COLO668 (cell line): Measurements from ENCODE around the gene SOS1.

Source experiments
- DNase-seq: peaks from one replicate; lab custom pipeline; 2025; ENCODE audit not compliant: unreplicated experiment; lab: John Stamatoyannopoulos, UW

The SOS1 gene

GRCh38 chr2:39039072-39039471 is 81.8 kb downstream of the SOS1 start:
- no peak for DNase-seq

DNA sequence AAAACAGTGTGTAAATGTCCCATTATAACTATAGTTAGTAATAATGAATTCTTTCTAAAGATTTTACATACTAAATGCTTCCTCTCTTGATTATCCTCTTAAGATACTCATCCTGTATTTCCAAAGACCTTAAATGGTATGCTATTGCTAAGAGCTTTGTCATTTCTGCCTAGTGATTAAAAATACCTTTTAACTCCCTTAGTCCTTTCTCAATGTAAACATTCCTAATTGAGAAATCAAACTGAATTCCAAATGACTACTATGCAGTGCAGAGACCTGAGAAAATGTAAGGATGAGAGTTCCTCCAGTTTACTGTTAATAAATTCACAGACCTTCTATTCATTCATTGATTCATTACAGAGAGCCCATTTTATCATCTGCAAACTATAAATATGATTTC is 86.9 kb downstream of the SOS1 start:
- no peak for DNase-seq

DNA sequence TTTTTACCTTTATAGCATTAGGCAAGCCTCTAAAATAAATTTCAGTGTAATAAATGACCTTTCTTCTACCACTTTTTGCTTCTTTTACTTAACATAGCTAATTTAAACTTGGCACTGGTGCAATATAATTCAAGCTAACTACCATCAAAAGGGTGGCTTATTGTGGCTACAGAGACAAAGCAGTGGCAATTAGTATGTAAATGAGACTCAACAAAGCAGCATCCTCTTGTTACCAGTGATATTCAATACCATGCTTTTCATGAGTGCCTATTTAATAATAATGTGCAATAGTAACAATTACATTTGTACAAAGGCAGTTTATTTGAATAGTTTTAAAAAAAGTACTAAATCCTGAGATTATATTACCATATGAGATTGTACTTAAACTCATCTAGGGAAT is 93.4 kb downstream of the SOS1 start:
- no peak for DNase-seq

DNA sequence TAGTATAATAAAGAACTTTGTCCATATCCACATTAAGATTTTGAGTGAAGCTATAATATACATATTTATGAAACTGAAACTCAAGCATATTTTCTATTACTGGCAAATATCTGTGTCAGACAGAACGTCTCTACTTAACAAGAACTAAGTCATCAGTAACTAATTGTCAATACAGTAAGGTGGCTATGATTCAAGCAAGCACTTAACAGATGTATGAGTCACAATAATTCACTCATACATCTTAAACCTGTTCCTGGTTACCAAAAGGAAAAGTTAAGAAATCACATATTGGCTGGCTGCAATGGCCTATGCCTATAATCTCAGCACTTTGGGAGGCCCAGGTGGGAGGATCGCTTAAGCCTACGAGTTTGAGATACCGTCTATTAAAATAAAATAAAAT is 96.0 kb downstream of the SOS1 start:
- DNase-seq: no peak

- DNase-seq: no peak
Measured at GRCh38 chr2:39023649-39024048, 97.2 kb downstream of the SOS1 start.

GRCh38 chr2:39022642-39023235 is 98.1 kb downstream of the SOS1 start:
- no peak for DNase-seq

GRCh38 chr2:39020383-39020782 is 100.5 kb downstream of the SOS1 start:
- DNase-seq: no peak

DNA sequence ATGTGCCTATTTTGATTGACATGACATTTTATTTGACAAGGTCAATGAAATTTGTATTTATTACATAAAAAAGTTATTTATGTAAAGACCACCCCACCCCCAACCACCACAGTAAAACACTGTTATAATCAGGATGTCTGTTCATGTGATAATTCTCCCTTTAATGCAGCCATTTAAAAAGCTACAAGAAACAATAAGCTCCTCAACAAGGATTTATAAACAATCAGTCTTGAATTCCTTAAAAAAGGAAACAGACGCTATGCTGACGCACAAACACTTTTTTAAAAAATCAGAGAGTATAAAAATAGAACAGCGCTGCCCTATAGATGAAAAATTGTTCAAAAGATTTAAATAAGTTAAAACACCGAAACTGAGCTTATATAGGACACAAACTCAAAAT is 102.2 kb downstream of the SOS1 start:
- no peak for DNase-seq

- no peak for DNase-seq
Measured at GRCh38 chr2:39017334-39017733, 103.5 kb downstream of the SOS1 start.

- DNase-seq: no peak
Measured at GRCh38 chr2:39015424-39015823, 105.4 kb downstream of the SOS1 start.

GRCh38 chr2:39013871-39014270 is 107.0 kb downstream of the SOS1 start:
- DNase-seq: no peak

DNA sequence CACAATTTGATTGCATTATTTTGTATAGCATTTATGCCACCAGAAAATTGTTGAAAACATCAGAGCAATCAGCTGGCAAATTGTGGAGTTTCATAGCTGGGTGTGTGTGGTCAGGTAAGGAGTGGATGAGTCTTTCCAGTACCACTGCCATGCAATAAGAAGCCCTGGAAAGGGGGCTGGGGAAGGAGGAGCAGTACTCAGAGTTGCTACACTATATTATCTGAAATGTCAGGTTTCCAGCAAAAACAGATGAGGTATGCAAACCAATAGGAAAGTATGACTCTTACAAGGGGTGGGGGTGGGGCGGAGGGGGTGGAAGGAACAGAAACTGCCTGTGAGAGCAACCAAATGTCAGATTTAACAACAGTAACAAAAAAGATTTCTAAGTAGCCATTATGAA is 112.2 kb downstream of the SOS1 start:
- no peak for DNase-seq

DNA sequence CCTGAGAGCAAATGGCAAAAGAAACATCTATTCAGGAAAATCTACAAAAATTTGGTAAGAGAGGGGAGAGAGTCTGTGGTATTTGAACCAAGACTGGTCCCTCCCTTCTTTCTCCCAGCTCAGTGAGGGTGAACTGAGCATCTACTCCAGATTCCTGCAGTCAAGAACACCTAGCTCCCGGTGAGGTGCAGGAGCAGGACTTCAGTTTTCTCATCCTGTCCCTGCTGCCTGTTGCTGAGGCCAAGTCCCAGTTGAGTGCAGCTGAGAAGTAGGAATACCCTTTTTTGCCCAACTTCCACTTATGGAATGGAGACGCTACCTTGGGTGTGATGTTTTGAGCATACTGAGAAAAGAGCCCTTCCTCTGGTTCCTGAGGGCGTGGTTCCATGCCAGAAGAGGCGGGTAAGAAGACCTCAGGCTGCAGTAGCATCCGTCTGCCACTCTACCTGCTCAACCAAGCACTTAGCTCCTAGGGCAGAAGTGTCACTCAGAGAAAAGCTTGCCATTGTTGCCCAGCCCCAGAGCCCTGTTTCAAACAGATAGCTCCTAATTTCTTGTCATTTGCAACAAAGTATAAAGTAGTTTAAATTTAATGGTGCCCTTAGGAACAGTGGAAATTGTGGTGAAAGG is 112.9 kb downstream of the SOS1 start:
- no peak for DNase-seq

- no peak for DNase-seq
Measured at GRCh38 chr2:39000552-39000951, 120.3 kb downstream of the SOS1 start.

GRCh38 chr2:38997781-38998180 is 123.1 kb downstream of the SOS1 start:
- no peak for DNase-seq

DNA sequence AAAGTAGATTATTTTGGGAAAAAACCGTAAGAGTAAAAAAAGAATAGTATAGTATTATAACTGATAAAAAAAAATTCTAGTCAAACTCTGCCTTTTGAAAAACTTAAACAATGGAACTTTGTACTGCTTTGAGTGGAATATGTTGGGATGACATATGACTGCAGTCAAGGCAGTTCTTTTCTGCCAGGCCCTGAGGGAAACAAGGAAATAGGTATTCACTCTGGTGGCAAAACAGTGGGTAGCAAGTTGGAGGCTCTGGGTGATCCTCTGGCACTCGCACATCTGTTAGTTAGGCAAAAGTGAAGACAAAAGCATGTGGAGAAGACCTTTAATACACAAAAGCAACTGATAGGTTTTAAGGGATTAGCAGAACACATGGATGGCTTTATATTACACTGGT is 129.0 kb downstream of the SOS1 start:
- no peak for DNase-seq

DNA sequence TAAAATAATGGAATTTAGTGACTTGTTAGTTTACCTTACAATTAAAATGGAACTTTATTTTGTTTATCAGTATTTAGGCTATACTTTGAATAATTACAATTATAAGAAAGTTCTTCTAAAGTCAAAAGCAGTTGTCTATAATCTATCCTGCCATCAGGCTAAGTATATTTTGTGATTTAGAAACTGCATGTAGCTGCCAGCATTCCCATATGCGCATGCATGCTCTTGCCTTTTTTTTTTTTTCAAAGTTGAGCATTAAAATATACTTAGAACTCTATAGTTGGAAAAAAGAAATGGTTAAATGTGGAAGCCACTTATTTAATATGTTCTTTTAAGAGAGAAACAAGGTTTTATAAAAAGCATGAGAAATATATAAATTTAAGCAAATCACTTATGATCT is 132.1 kb downstream of the SOS1 start:
- DNase-seq: no peak

DNA sequence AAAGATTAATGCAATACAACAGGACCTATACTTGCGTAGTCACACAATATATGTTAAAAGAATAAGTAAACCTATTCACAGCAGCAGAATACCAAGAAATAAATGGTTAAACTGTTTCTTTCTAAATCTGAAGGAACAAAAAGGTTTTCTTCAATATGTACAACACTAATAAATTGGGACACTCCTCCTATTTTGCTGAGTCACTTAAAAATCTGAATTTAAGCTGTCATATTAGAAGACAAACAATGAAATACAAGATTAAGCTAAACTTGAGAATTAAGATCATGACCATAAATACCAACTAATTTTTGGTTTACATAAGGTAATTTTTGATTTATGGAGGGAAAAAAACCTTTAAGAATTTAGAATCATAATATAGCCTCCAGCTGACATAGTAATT is 138.4 kb downstream of the SOS1 start:
- no peak for DNase-seq

GRCh38 chr2:38981670-38982357 is 139.0 kb downstream of the SOS1 start:
- DNase-seq: no peak

- no peak for DNase-seq
Measured at GRCh38 chr2:38981003-38981669, 139.7 kb downstream of the SOS1 start.

- no peak for DNase-seq
Measured at GRCh38 chr2:38978908-38979307, 141.9 kb downstream of the SOS1 start.

GRCh38 chr2:38978296-38978903 is 142.5 kb downstream of the SOS1 start:
- no peak for DNase-seq
